ENCODE results near the gene C2CD5.

C2CD5 gene

GRCh38 chr12:22409377-22410164, 134.8 kb downstream of the C2CD5 start:
- peak; percentile 50 for DNase-seq

DNA sequence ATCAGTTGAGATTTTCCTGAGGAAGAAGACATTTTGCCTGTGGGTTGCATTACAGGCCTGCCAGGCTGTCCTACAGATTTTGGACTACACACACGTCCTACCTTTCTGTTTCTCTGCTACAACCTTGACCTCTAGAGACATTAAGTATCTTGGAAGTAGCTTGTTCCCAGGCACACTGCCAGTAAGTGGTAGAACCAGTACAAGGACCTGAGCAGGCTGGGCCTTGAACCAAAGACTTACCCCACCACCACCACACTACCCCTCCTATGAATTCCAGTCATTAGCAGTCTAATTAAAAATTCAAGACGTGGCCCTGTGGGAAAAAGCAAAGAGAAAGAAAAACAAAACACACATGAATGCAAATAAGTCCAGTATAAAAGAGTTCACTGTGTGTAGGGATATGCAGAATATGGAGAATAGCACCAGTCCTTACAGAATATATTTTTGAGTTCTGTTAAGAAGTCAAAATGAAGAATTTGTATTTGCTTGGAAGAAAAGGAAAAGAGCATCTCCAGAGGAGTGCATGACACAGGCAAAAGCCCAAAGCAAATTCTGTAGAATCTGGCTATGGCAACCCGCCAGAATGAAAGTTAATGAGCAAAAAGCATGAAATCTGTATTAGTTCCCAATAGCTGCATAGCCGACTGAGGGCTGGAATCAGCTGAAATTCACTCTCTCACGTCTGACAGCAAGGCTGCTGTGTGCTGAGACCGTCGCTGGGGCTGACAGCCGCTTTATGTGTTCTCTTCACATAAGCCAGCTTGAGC, 135.5 kb downstream of the C2CD5 start:
- no peak for DNase-seq

DNA sequence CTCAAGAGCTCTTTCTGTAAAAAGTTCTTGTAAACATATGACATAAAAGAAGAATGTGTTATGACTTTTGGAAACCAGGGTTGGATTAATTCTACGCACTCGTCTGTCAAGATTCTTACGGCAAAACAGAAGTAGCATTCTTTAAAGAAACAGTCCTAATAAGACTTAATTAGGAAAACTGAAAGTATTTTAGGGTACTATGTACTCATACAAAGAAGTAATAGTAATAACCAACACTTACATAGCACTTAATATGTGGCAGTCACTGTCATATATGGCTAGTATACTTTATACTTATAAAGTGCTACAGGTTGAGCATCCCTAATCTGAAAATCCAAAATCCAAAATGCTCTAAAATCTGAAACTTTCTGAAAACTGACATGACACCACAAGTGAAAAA, 136.9 kb downstream of the C2CD5 start:
- no peak for DNase-seq

GRCh38 chr12:22406627-22407026, 137.7 kb downstream of the C2CD5 start:
- no peak for DNase-seq

DNA sequence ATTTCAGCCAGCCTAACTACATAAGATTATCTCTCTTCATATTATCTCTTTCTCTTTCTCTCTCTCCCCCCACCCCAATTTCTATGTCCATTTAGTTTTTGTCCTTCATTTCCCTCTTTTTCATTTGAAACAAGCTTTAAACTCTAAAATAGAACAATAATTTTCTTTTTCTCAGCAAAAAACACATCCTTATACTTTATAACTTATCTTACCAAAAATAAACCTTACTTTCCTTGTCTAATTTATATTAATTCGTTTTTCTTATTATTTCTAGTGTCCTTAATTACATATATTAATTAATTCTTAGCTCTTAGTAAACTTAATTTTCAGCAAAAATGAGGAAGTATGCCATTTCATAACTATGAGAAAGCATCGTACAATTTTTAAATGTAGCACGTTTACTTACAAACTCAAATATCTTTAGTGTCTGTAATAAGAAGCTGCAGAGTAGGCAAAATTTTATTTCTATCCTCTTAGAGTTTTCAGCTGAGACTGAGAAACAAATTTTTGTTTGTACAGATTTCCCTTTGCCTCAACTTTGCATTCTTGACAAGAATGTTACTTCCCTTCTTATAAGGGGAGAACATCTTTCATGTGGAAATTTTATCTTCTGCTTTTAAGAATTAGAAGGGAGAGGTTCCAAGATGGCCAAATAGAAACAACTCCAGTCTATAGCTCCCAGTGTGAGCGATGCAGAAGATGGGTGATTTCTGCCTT, 144.7 kb downstream of the C2CD5 start:
- no peak for DNase-seq
